Measurements from ENCODE around the gene STK10. TPM values are rescaled to one million over a fixed set of nuclear protein-coding genes. Genes with fewer than 3 reads are reported as not detected.

STK10 gene
- total and polyA plus RNA-seq, 9 of the 15 experiments (the other 6 are each of a cell fraction or from before 2014, with no cell fraction given), result 0.30 to 6.7 (median 2.4) TPM

DNA sequence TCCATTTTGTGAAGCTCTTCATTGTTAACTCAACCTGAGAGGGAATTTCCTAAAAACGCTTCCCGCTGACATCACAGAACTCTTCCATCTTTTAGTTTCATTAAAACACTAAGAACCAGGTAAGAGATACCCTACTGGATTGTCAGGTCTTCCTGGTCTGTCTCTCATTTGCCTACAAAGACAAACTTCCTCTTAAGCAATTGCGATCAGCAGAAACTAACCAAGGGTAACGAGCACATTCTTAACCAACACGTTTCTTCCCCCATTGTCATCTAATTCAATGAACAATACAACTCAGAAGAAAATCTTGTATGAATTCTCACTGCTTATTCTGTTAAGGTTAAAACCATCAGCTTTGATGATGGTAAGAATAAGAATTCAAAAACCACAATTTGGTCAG lies 188.1 kb downstream of the STK10 start:
- no peak for ATAC-seq
- peaks cover 13% of the 10 kb centered on the region for H4K20me1 ChIP-seq (replicated peaks; ENCODE audit: control insufficient read depth, insufficient read depth, low read length)
- H3K9ac ChIP-seq (ENCODE audit: insufficient read depth in 1 of 2, low read depth in 2 of 2, low read length in 2 of 2), result no peak overlapping the region
- peaks cover 0 to 15% of the 10 kb centered on the region in 2 experiments; a peak in 4 of 5 replicates for H3K4me1 ChIP-seq (replicated peaks in 1 of 2; ENCODE audit: control insufficient read depth in 2 of 2, insufficient read depth in 2 of 2, low read length in 2 of 2)
- intact Hi-C loops (cut with micrococcal nuclease) (no loop called here), in situ Hi-C loops (cut with MboI) (no loop called here)
- H3K27ac ChIP-seq (ENCODE audit: extremely low read depth, low read depth, low read length), result no peak overlapping the region
- H3K4me2 ChIP-seq (ENCODE audit: insufficient read depth, low read length), result no peak overlapping the region
- BruUV-seq (replicated peaks), result no TSS peak
- POLR2A ChIA-PET, result interaction anchor here (0.6 kb wide), 1 partner anchor 11 kb away, joined by 3 read pairs; no protein-coding TSS in a partner anchor
- no peak overlapping the region for H2AFZ ChIP-seq (ENCODE audit: low read depth, low read length)
- H3K9me1 ChIP-seq (ENCODE audit: control insufficient read depth, insufficient read depth, low read length), result no peaks in the 10 kb centered on the region
- CTCF ChIA-PET (ENCODE audit: low intra/inter-chr PET ratio), result no interaction called here
- TF ChIP-seq XRCC4 (IDR thresholded peaks at IDR 0.05; ENCODE audit: extremely low read depth, insufficient read depth, insufficient read length) (no peak), ZNF274 (IDR thresholded peaks at IDR 0.05; ENCODE audit: borderline replicate concordance, low read depth, low read length) (no peak), HMGN3 (IDR thresholded peaks at IDR 0.05; ENCODE audit: borderline replicate concordance, extremely low read depth, insufficient read length, low read depth, low read length) (no peak), SRF (CRISPR knock-in tag; IDR thresholded peaks at IDR 0.05) (no peak), ZNF76 (CRISPR knock-in tag; IDR thresholded peaks at IDR 0.05; ENCODE audit: borderline replicate concordance) (no peak), ILK (tag; IDR thresholded peaks at IDR 0.05; ENCODE audit: borderline replicate concordance, low read depth) (no peak)
- peaks cover 86% of the 10 kb centered on the region for H3K79me2 ChIP-seq (ENCODE audit: control insufficient read depth, insufficient read depth, low read length)
- no peak for DNase-seq (ENCODE audit: extremely low read depth in 1 of 4, low spot score in 3 of 4)
- WGBS (ENCODE audit: insufficient coverage, low coverage, missing lambda C conversion rate), result 83% methylated on average over 5 of the region's 5 CpGs
- H3K9me3 ChIP-seq (replicated peaks; ENCODE audit: control insufficient read depth, insufficient read depth, low read depth, low read length), result no peaks in the 10 kb centered on the region
- no peak for FAIRE-seq
- no peak overlapping the region for H3K4me3 ChIP-seq
- no peaks in the 10 kb centered on the region; the same call in 1 of the 3 replicates for H3K36me3 ChIP-seq (ENCODE audit: control insufficient read depth, insufficient read depth, low read length)
- no peaks in the 10 kb centered on the region for H3K27me3 ChIP-seq (ENCODE audit: control insufficient read depth in 2 of 2, insufficient read depth in 2 of 2, low read length in 2 of 2)
